Measurements from ENCODE around the gene ECE2. TPM values are rescaled to one million over a fixed set of nuclear protein-coding genes. Genes with fewer than 3 reads are reported as not detected.

ECE2 gene
- total RNA-seq, 1 donor from 2014 or later = not detected

GRCh38 chr3:184298759-184299487 lies 23.1 kb downstream of the ECE2 start, which contains the start of gene PSMD2:
PSMD2 (plus strand) TSS chr3:184299241; CDS start chr3:184299267, 26 bp downstream.
- no peaks in the 10 kb centered on the region for H3K27me3 ChIP-seq (ENCODE audit: control insufficient read depth, insufficient read depth, low read length)
- FAIRE-seq (no peak), DNase-seq (ENCODE audit: low read depth) (peak; percentile 83)
- peak within 1 kb of the TSS; percentile 81 for H3K4me3 ChIP-seq (ENCODE audit: low read depth, low read length)
- peaks cover 25% of the 10 kb centered on the region for H3K36me3 ChIP-seq (ENCODE audit: control insufficient read depth, insufficient read depth, low read length)
- TF ChIP-seq CTCF (IDR thresholded peaks at IDR 0.05; ENCODE audit: insufficient read depth, low read length, severe bottlenecking) = no peak

GRCh38 chr3:184299488-184300377 lies 23.9 kb downstream of the ECE2 start:
- peak; percentile 65 for DNase-seq (ENCODE audit: low read depth)
- Histone ChIP-seq H3K36me3 (ENCODE audit: control insufficient read depth, insufficient read depth, low read length) (peaks cover 29% of the 10 kb centered on the region), H3K4me3 (ENCODE audit: low read depth, low read length) (peak overlapping the region; percentile 81), H3K27me3 (ENCODE audit: control insufficient read depth, insufficient read depth, low read length) (no peaks in the 10 kb centered on the region)
- FAIRE-seq = no peak
- TF ChIP-seq CTCF (IDR thresholded peaks at IDR 0.05; ENCODE audit: insufficient read depth, low read length, severe bottlenecking) = no peak

- DNase-seq (ENCODE audit: low read depth) (peak; percentile 84), FAIRE-seq (no peak)
- no peaks in the 10 kb centered on the region for H3K27me3 ChIP-seq (ENCODE audit: control insufficient read depth, insufficient read depth, low read length)
- H3K36me3 ChIP-seq (ENCODE audit: control insufficient read depth, insufficient read depth, low read length) = peaks cover 29% of the 10 kb centered on the region
- no peak for TF ChIP-seq CTCF (IDR thresholded peaks at IDR 0.05; ENCODE audit: insufficient read depth, low read length, severe bottlenecking)
- H3K4me3 ChIP-seq (ENCODE audit: low read depth, low read length) = no peak overlapping the region
Measured at GRCh38 chr3:184300378-184300720, 24.5 kb downstream of the ECE2 start.

GRCh38 chr3:184305577-184305976 lies 29.8 kb downstream of the ECE2 start:
- FAIRE-seq (peak; percentile 64), DNase-seq (ENCODE audit: low read depth) (peak; percentile 12)
- Histone ChIP-seq H3K4me3 (ENCODE audit: low read depth, low read length) (no peak overlapping the region), H3K36me3 (ENCODE audit: control insufficient read depth, insufficient read depth, low read length) (peaks cover 47% of the 10 kb centered on the region), H3K27me3 (ENCODE audit: control insufficient read depth, insufficient read depth, low read length) (no peaks in the 10 kb centered on the region)
- peak; percentile 14 for TF ChIP-seq CTCF (IDR thresholded peaks at IDR 0.05; ENCODE audit: insufficient read depth, low read length, severe bottlenecking)

GRCh38 chr3:184306341-184306972 lies 30.6 kb downstream of the ECE2 start:
- Histone ChIP-seq H3K4me3 (ENCODE audit: low read depth, low read length) (no peak overlapping the region), H3K27me3 (ENCODE audit: control insufficient read depth, insufficient read depth, low read length) (no peaks in the 10 kb centered on the region), H3K36me3 (ENCODE audit: control insufficient read depth, insufficient read depth, low read length) (peaks cover 44% of the 10 kb centered on the region)
- no peak for TF ChIP-seq CTCF (IDR thresholded peaks at IDR 0.05; ENCODE audit: insufficient read depth, low read length, severe bottlenecking)
- FAIRE-seq (no peak), DNase-seq (ENCODE audit: low read depth) (no peak)

Data from bronchial epithelial cell (primary cell).